GM18505 (cell line): ENCODE data around the gene SERPING1.

ENCODE experiments used
- ATAC-seq: cut with Tn5 transposase; IDR thresholded peaks from one replicate; pipeline ENCODE4 v1.9.1; 2021; ENCODE audit not compliant: unreplicated experiment
- POLR2A ChIP-seq: IDR thresholded peaks from 4 replicates; pipeline ENCODE4 v1.6.1; 2011; ENCODE audit warnings: borderline replicate concordance; ENCODE audit not compliant: insufficient read depth, insufficient read length; ENCODE audit errors: extremely low read depth

SERPING1 gene

GRCh38 chr11:57614234-57614772 is 16.8 kb downstream of the SERPING1 start:
- no peak for TF ChIP-seq POLR2A
- no peak for ATAC-seq

GRCh38 chr11:57615308-57615707 is 17.8 kb downstream of the SERPING1 start:
- TF ChIP-seq POLR2A: no peak
- no peak for ATAC-seq

GRCh38 chr11:57616595-57616994 is 19.1 kb downstream of the SERPING1 start:
- TF ChIP-seq POLR2A: no peak
- ATAC-seq: no peak

- TF ChIP-seq POLR2A: no peak
- no peak for ATAC-seq
Observed at GRCh38 chr11:57618438-57618837, 21.0 kb downstream of the SERPING1 start.

- no peak for ATAC-seq
- TF ChIP-seq POLR2A: no peak
Observed at GRCh38 chr11:57619331-57619730, 21.8 kb downstream of the SERPING1 start.

GRCh38 chr11:57620467-57620866 is 23.0 kb downstream of the SERPING1 start:
- ATAC-seq: no peak
- TF ChIP-seq POLR2A: no peak

- no peak for ATAC-seq
- no peak for TF ChIP-seq POLR2A
Observed at GRCh38 chr11:57622263-57622662, 24.8 kb downstream of the SERPING1 start.

GRCh38 chr11:57624864-57625263 is 27.4 kb downstream of the SERPING1 start:
- no peak for ATAC-seq
- no peak for TF ChIP-seq POLR2A

- no peak for ATAC-seq
- no peak for TF ChIP-seq POLR2A
Observed at GRCh38 chr11:57626895-57627294, 29.4 kb downstream of the SERPING1 start.

GRCh38 chr11:57630171-57630570 is 32.7 kb downstream of the SERPING1 start:
- TF ChIP-seq POLR2A: no peak
- ATAC-seq: no peak

- TF ChIP-seq POLR2A: no peak
- no peak for ATAC-seq
Observed at GRCh38 chr11:57632116-57632515, 34.6 kb downstream of the SERPING1 start.

- TF ChIP-seq POLR2A: no peak
- no peak for ATAC-seq
Observed at GRCh38 chr11:57633394-57634070, 36.0 kb downstream of the SERPING1 start.

GRCh38 chr11:57634311-57634710 is 36.8 kb downstream of the SERPING1 start:
- TF ChIP-seq POLR2A: no peak
- no peak for ATAC-seq

GRCh38 chr11:57635246-57635645 is 37.8 kb downstream of the SERPING1 start:
- ATAC-seq: no peak
- no peak for TF ChIP-seq POLR2A

GRCh38 chr11:57637626-57638004 is 40.1 kb downstream of the SERPING1 start:
- TF ChIP-seq POLR2A: no peak
- no peak for ATAC-seq

GRCh38 chr11:57638005-57638781 is 40.7 kb downstream of the SERPING1 start:
- TF ChIP-seq POLR2A: no peak
- no peak for ATAC-seq
